ENCODE data around the gene CHRM4.
"Not testable (repeated sequence)": the region's sequence is repeated elsewhere in the genome, so short reads cannot be mapped to it uniquely, and the experiment has no call there.

Gene CHRM4

GRCh38 chr11:46381048-46381818 is 10.3 kb downstream of the CHRM4 start, which contains the start of gene MDK:
Gene MDK (plus strand): TSS chr11:46381669. CDS start chr11:46382058, 389 bp downstream.
- TF ChIP-seq CTCF (conservative IDR thresholded peaks at IDR 0.05; ENCODE audit: low read length): no peak
- no peak for DNase-seq (ENCODE audit: low read depth)
- peak within 1 kb of the TSS; percentile 61 for H3K4me3 ChIP-seq (ENCODE audit: low read length)

- H3K4me3 ChIP-seq (ENCODE audit: low read length): peak overlapping the region; percentile 61
- DNase-seq (ENCODE audit: low read depth): peak; percentile 24
- no peak for TF ChIP-seq CTCF (conservative IDR thresholded peaks at IDR 0.05; ENCODE audit: low read length)
These were observed 11.1 kb downstream of the CHRM4 start for GRCh38 chr11:46380340-46381047.

DNA sequence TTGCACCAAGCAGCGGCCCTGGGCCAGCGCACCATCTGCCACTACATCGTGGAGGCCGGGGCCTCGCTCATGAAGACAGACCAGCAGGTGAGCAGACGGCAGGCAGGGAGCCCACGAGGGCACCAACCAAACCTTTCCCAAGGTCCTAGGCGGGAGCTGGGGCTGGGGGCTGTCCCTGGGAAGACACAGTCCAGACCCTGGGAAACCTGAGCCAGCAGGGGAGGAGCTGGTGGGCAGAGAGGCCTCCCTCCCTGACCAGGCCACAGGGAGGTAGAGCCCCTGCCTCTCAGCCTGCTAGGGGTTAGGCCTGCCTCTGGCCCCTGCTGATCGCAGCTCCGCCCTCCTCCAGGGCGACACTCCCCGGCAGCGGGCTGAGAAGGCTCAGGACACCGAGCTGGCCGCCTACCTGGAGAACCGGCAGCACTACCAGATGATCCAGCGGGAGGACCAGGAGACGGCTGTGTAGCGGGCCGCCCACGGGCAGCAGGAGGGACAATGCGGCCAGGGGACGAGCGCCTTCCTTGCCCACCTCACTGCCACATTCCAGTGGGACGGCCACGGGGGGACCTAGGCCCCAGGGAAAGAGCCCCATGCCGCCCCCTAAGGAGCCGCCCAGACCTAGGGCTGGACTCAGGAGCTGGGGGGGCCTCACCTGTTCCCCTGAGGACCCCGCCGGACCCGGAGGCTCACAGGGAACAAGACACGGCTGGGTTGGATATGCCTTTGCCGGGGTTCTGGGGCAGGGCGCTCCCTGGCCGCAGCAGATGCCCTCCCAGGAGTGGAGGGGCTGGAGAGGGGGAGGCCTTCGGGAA is 11.9 kb downstream of the CHRM4 start:
- H3K4me3 ChIP-seq (ENCODE audit: low read length); DNase-seq (ENCODE audit: low read depth): not testable (repeated sequence)

DNA sequence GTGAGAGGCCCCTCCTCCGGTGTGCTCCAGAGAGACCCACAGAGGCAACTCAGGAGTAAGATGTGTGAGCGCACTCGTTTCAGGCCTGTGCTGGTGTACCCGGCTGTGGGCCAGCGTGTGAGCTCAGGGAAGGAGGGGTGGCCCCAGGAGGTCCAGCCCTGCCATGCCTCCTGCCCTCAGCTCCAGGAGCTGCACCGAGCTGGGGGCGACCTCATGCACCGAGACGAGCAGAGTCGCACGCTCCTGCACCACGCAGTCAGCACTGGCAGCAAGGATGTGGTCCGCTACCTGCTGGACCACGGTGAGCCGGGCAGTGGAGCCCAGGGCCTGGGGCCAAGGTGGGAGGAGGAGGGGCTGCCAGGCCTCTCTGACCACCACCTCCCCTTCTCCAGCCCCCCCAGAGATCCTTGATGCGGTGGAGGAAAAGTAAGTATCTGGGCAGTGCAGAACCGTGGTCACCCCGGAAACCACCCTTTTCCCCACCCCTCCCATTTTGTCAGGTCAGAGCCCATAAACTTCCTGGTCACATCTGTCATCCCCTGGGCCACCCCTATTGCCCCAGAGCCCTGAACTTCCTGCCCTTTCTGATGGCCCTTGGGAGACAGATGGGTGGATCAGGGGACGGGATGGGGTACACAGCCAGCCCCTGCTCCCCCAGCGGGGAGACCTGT is 12.6 kb downstream of the CHRM4 start:
- no peak for TF ChIP-seq CTCF (conservative IDR thresholded peaks at IDR 0.05; ENCODE audit: low read length)
- no peak overlapping the region for H3K4me3 ChIP-seq (ENCODE audit: low read length)
- DNase-seq (ENCODE audit: low read depth): no peak

DNA sequence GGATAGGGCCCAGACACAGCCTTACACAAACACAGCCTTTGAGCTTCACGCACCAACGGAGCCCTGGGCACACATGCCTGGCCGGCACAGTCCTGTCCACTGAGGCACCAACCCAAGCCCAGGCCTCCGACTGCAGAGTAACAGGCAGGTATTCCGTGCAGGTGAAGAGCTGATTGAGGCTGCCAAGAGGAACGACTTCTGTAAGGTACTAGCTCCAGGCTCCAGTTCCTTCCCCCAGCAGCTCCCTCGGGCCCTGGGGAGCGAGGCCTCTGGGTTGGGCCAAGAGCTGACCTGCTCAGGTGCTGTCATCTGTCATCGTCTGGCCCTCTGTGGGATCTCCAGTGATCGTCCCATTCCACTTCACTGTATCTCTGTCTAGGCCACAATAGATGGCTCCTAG is 13.3 kb downstream of the CHRM4 start:
- H3K4me3 ChIP-seq (ENCODE audit: low read length): no peak overlapping the region
- no peak for TF ChIP-seq CTCF (conservative IDR thresholded peaks at IDR 0.05; ENCODE audit: low read length)
- no peak for DNase-seq (ENCODE audit: low read depth)

DNA sequence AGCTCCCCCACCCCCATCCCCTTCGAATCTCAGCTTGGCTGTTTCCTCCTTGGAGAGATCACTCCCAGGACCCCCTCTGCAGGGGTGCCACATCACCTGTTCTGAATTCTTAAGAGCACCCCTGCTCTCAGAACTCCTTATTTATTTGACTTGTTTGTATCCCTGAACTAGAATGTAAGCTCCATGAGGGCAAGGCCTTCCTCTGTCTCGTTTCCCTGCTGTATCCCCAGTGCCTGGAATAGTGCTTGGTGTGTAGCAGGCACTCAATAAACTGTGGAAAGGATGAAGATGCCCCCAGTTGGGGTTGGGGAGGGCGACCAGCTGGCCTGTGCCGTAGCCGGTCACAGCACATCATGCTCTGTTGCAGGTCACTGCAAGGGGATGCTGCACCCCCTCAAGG is 13.7 kb downstream of the CHRM4 start:
- no peak for TF ChIP-seq CTCF (conservative IDR thresholded peaks at IDR 0.05; ENCODE audit: low read length)
- H3K4me3 ChIP-seq (ENCODE audit: low read length): no peak overlapping the region
- no peak for DNase-seq (ENCODE audit: low read depth)

DNA sequence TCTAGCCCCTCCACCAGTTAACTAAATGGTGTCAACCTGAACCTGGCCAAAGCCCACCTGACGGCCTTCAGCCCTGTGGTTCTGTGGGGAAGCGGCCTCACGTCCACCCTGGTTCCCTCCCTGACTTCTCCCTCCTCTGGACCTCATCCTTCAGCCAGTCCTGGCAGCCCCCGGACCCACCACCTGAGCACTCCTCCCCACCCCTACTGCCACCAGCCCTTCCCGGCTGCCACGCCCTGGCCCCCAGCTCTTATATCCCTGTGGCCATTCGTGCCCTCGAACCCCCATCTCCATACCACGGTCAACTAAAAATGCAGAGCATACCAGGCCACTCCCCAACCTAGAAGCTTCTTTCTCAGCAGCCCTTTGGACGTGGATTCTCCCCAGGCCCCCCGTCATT is 14.3 kb downstream of the CHRM4 start:
- no peak for DNase-seq (ENCODE audit: low read depth)
- no peak overlapping the region for H3K4me3 ChIP-seq (ENCODE audit: low read length)
- no peak for TF ChIP-seq CTCF (conservative IDR thresholded peaks at IDR 0.05; ENCODE audit: low read length)
